Mesothelial cell of epicardium (in vitro differentiated cells): ENCODE results near the gene TMEM263. TPM values are rescaled to one million over a fixed set of nuclear protein-coding genes. Genes with fewer than 3 reads are reported as not detected.
A peak's percentile ranks its signal among the peaks of the same experiment; 100 is the strongest.

ENCODE experiments used
- DNase-seq, 2 experiments: peaks; one replicate each; pipeline ENCODE4 v3.0.0; 2021; ENCODE audit warnings: low spot score in 2 of 2; ENCODE audit not compliant: unreplicated experiment in 2 of 2
- H3K27ac Mint-ChIP-seq: 2 replicates; pipeline ENCODE4 v1.8.0; 2021; ENCODE audit warnings: mixed read lengths
- H3K27me3 Mint-ChIP-seq: 2 replicates; pipeline ENCODE4 v1.8.0; 2021; ENCODE audit warnings: low read depth, mixed read lengths
- H3K36me3 Mint-ChIP-seq: 2 replicates; pipeline ENCODE4 v1.8.0; 2021; ENCODE audit warnings: mixed read lengths
- H3K4me1 Mint-ChIP-seq: 2 replicates; pipeline ENCODE4 v1.8.0; 2021; ENCODE audit warnings: mixed read lengths
- H3K4me3 Mint-ChIP-seq: 2 replicates; pipeline ENCODE4 v1.8.0; 2021; ENCODE audit warnings: mild to moderate bottlenecking, moderate library complexity, mixed read lengths
- H3K9me3 Mint-ChIP-seq: 2 replicates; pipeline ENCODE4 v1.8.0; 2021; ENCODE audit warnings: mixed read lengths
- CTCF ChIP-seq: fragments of 200-600 bp; sonication (generic); IDR thresholded peaks from one replicate; pipeline ENCODE4 v1.5.0; 2021; ENCODE audit warnings: antibody characterized with exemption; ENCODE audit not compliant: unreplicated experiment
- total RNA-seq: library from RNA; stranded (reverse); gene quantifications from 3 replicates; pipeline ENCODE4 v1.2.1, GENCODE V29; 2021

The TMEM263 gene
- total RNA-seq, 1 donor from 2014 or later = 76.1 TPM

GRCh38 chr12:106960443-106960842 is 4.7 kb downstream of the TMEM263 start:
- H3K4me3 Mint-ChIP-seq = no peak overlapping the region
- H3K36me3 Mint-ChIP-seq = peaks cover under 1% of the 10 kb centered on the region
- H3K27me3 Mint-ChIP-seq = no peaks in the 10 kb centered on the region
- DNase-seq = no peak
- TF ChIP-seq CTCF = no peak
- H3K9me3 Mint-ChIP-seq = no peaks in the 10 kb centered on the region
- H3K27ac Mint-ChIP-seq = no peak overlapping the region
- peaks cover 44% of the 10 kb centered on the region for H3K4me1 Mint-ChIP-seq

- H3K4me3 Mint-ChIP-seq = no peak overlapping the region
- no peaks in the 10 kb centered on the region for H3K27me3 Mint-ChIP-seq
- H3K27ac Mint-ChIP-seq = peak overlapping the region; percentile 36
- peaks cover 40% of the 10 kb centered on the region for H3K4me1 Mint-ChIP-seq
- no peaks in the 10 kb centered on the region for H3K9me3 Mint-ChIP-seq
- TF ChIP-seq CTCF = no peak
- peaks cover 8% of the 10 kb centered on the region for H3K36me3 Mint-ChIP-seq
- DNase-seq = no peak
Observed at GRCh38 chr12:106962286-106962685, 6.6 kb downstream of the TMEM263 start.

GRCh38 chr12:106964526-106964925 is 8.8 kb downstream of the TMEM263 start:
- Mint-ChIP-seq H3K36me3 (peaks cover 20% of the 10 kb centered on the region), H3K4me1 (peaks cover 25% of the 10 kb centered on the region), H3K9me3 (no peaks in the 10 kb centered on the region), H3K4me3 (no peak overlapping the region), H3K27me3 (no peaks in the 10 kb centered on the region), H3K27ac (no peak overlapping the region)
- DNase-seq = no peak
- no peak for TF ChIP-seq CTCF

- no peaks in the 10 kb centered on the region for H3K27me3 Mint-ChIP-seq
- DNase-seq = no peak
- TF ChIP-seq CTCF = no peak
- no peaks in the 10 kb centered on the region for H3K4me1 Mint-ChIP-seq
- no peak overlapping the region for H3K27ac Mint-ChIP-seq
- H3K36me3 Mint-ChIP-seq = peaks cover 33% of the 10 kb centered on the region
- no peak overlapping the region for H3K4me3 Mint-ChIP-seq
- H3K9me3 Mint-ChIP-seq = no peaks in the 10 kb centered on the region
Observed at GRCh38 chr12:106971065-106971464, 15.4 kb downstream of the TMEM263 start.

GRCh38 chr12:106973545-106973944 is 17.8 kb downstream of the TMEM263 start:
- H3K4me1 Mint-ChIP-seq = peaks cover 11% of the 10 kb centered on the region
- peaks cover 20% of the 10 kb centered on the region for H3K36me3 Mint-ChIP-seq
- no peak overlapping the region for H3K27ac Mint-ChIP-seq

More at GRCh38 chr12:106973545-106973944, 17.8 kb downstream of the TMEM263 start:
- Mint-ChIP-seq H3K9me3 (no peaks in the 10 kb centered on the region), H3K27me3 (no peaks in the 10 kb centered on the region), H3K4me3 (no peak overlapping the region)
- DNase-seq = no peak
- TF ChIP-seq CTCF = no peak
